ENCODE measurements around the gene MRPL24. TPM values are rescaled to one million over a fixed set of nuclear protein-coding genes. Genes with fewer than 3 reads are reported as not detected.

The MRPL24 gene
- total RNA-seq, 1 donor: 17.7 TPM

DNA sequence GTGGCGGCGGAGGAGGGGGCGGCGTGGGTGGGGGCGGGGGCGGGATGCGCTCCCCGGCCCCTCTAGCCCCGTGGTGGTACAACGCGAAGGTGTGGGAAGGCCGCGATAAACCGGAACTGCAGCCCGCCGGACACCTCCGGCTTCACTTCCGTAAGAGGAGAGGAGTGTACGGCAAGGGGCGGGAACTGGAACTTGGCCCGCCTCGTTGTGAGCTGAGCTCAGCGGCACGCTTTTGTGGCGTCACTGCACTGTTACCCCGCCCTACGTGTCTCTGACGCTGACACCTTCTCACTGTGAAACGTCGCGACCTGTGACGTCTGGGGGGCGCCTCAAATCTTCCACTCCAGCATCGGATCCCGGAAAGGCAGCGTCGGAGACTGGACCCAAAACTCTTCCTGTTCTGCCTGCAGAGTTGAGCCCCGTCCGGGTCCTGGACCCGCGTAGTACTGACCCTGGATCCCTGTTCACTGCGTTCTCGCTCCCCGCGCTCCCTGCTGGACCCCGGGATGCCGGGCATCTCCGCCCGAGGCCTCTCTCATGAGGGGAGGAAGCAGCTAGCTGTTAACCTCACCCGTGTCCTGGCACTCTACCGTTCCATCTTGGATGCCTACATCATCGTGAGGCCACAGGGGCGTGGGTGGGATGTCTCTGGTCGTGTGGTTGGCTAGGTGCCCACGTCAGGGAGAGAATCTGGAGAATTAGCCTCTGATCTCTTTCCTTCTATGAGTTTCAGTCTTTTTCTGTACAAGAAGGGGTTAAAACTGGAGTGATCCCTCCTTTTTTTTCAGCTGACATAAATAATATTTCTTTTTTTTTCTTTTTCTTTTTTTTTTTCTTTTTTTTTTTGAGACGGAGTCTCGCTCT, 12.1 kb downstream of the MRPL24 start, which contains the start of gene ISG20L2:
Gene ISG20L2 (minus strand): TSS at position 168 of the 864 bp plus-strand sequence. CDS start 1,114 bp downstream, outside the sequence.
- TF ChIP-seq CTCF (IDR thresholded peaks at IDR 0.05; ENCODE audit: extremely low read depth, low read depth, low read length): no peak
- no peaks in the 10 kb centered on the region for H3K9me3 ChIP-seq (ENCODE audit: low read depth, low read length)
- H3K27ac ChIP-seq (ENCODE audit: low read depth, low read length): peak within 1 kb of the TSS; percentile 100
- peak within 1 kb of the TSS; percentile 98 for H3K4me2 ChIP-seq (ENCODE audit: insufficient read depth, low read length)
- H2AFZ ChIP-seq (ENCODE audit: low read length): peak within 1 kb of the TSS; percentile 92
- peaks cover 57% of the 10 kb centered on the region for H3K79me2 ChIP-seq (ENCODE audit: insufficient read depth, low read length)
- peak within 1 kb of the TSS; percentile 82 for H3K4me3 ChIP-seq (ENCODE audit: insufficient read depth, low read length)
- peak; percentile 98 for DNase-seq (ENCODE audit: insufficient read length, low spot score, missing footprints)
- H3K36me3 ChIP-seq (ENCODE audit: insufficient read depth, low read length): peaks cover 24% of the 10 kb centered on the region
- H3K4me1 ChIP-seq (ENCODE audit: insufficient read depth, low read length): peaks cover 38% of the 10 kb centered on the region
- peaks cover 37% of the 10 kb centered on the region for H4K20me1 ChIP-seq (ENCODE audit: insufficient read depth, low read length)
- H3K27me3 ChIP-seq (ENCODE audit: insufficient read depth, low read length): no peaks in the 10 kb centered on the region

DNA sequence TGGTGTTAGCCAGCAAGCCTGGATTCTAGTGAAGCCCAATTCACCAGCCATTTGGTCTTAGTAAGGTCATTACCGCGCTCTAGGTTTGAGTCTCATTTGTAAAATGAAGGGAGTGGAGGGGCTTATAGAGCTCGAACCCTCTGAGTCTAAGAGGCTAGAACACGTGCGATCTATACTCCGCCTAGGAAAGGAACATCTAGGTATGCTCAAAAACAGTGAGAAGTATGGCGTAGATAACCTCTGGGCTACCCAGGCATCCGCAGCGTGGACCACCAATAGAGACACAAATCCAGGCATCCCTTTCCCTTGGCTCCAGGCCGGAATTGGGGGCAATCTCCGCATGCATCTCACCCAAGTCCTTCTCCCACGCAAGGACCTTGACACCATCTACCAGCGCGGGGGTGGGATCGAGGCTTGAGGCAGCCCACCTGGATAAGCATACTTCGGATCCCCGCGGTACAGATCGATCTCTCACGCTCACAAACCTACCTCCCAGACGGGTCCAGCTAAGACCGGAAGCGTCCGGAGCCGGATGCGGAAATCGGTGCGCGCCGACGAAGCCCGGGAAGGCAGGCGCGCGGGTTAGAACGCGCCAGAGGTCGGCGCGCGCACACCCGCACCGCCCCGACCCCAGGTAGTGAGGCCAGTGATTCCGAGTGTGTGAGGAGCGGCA, 12.8 kb downstream of the MRPL24 start, which contains the start of gene METTL25B:
Gene METTL25B (plus strand): TSS at position 544 of the 673 bp plus-strand sequence. CDS start 636 bp downstream, outside the sequence.
- peaks cover 38% of the 10 kb centered on the region for H3K4me1 ChIP-seq (ENCODE audit: insufficient read depth, low read length)
- TF ChIP-seq CTCF (IDR thresholded peaks at IDR 0.05; ENCODE audit: extremely low read depth, low read depth, low read length): no peak
- peaks cover 64% of the 10 kb centered on the region for H3K79me2 ChIP-seq (ENCODE audit: insufficient read depth, low read length)
- H2AFZ ChIP-seq (ENCODE audit: low read length): peak within 1 kb of the TSS; percentile 92
- peak within 1 kb of the TSS; percentile 100 for H3K27ac ChIP-seq (ENCODE audit: low read depth, low read length)
- H3K9me3 ChIP-seq (ENCODE audit: low read depth, low read length): no peaks in the 10 kb centered on the region
- H4K20me1 ChIP-seq (ENCODE audit: insufficient read depth, low read length): peaks cover 44% of the 10 kb centered on the region
- peak within 1 kb of the TSS; percentile 98 for H3K4me2 ChIP-seq (ENCODE audit: insufficient read depth, low read length)
- H3K4me3 ChIP-seq (ENCODE audit: insufficient read depth, low read length): peak within 1 kb of the TSS; percentile 82
- H3K36me3 ChIP-seq (ENCODE audit: insufficient read depth, low read length): peaks cover 25% of the 10 kb centered on the region
- no peaks in the 10 kb centered on the region for H3K27me3 ChIP-seq (ENCODE audit: insufficient read depth, low read length)
- peak; percentile 97 for DNase-seq (ENCODE audit: insufficient read length, low spot score, missing footprints)

DNA sequence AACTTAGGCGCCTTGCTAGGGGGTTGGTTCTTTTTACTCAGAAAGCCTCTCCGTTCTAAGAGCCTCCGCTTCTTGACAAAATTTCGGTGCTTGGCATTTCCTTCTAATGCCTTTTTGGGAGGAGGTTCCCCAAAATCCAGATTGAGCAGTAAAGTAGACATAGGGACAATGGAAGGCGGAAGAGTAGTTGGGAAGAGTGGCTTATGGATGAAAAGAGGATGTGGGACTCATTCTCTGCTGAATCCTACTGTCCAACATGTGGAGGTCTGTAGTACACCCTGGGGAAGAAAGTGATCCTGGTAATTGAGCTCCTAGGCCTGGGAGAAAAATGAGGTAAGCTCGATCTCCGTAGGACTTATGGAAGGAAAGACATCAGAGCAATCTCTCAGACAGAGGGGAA, 13.4 kb downstream of the MRPL24 start:
- Histone ChIP-seq H3K4me3 (ENCODE audit: insufficient read depth, low read length) (peak overlapping the region; percentile 82), H3K27me3 (ENCODE audit: insufficient read depth, low read length) (no peaks in the 10 kb centered on the region), H3K36me3 (ENCODE audit: insufficient read depth, low read length) (peaks cover 30% of the 10 kb centered on the region), H3K27ac (ENCODE audit: low read depth, low read length) (peak overlapping the region; percentile 100), H3K79me2 (ENCODE audit: insufficient read depth, low read length) (peaks cover 69% of the 10 kb centered on the region), H3K9me3 (ENCODE audit: low read depth, low read length) (no peaks in the 10 kb centered on the region), H4K20me1 (ENCODE audit: insufficient read depth, low read length) (peaks cover 47% of the 10 kb centered on the region), H2AFZ (ENCODE audit: low read length) (peak overlapping the region; percentile 61), H3K4me2 (ENCODE audit: insufficient read depth, low read length) (peak overlapping the region; percentile 94), H3K4me1 (ENCODE audit: insufficient read depth, low read length) (peaks cover 38% of the 10 kb centered on the region)
- TF ChIP-seq CTCF (IDR thresholded peaks at IDR 0.05; ENCODE audit: extremely low read depth, low read depth, low read length): no peak
- no peak for DNase-seq (ENCODE audit: insufficient read length, low spot score, missing footprints)
